Measurements from ENCODE around the gene FRMD8. TPM values are rescaled to one million over a fixed set of nuclear protein-coding genes. Genes with fewer than 3 reads are reported as not detected.

Gene FRMD8
- total RNA-seq, 3 donors from 2014 or later (not counting 1 experiment from before 2014, with no cell fraction given): 45.6 to 58.4 (median 57.7) TPM

DNA sequence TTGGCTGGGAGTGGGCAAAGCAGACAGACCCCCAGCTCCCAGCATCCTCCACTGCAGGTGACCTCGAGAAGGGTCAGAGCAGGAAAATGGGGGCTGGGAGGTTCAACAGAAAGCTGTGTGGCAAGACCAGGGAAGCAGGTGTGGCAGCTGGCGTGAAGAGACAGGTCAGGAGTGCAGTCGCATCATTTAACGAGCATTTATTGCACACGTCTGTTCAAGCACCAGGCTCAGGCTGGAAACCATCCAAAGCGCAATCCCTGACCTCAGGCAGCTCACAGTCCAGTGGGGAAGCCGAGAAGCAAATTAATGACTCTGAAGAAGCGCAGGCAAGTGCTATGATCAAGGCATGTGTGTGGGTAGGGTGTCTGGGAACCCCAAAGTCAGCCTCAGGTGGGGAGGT lies 11.4 kb upstream of the FRMD8 start:
- H3K27me3 Mint-ChIP-seq (ENCODE audit: low read depth in 2 of 2): no peaks in the 10 kb centered on the region
- peaks cover 0 to under 1% of the 10 kb centered on the region in 2 donors for H3K4me1 Mint-ChIP-seq
- Histone ChIP-seq H3K4me1 (ENCODE audit: control insufficient read depth, insufficient read depth, low read length) (peaks cover 16% of the 10 kb centered on the region), H3K4me3 (ENCODE audit: low read length) (no peak overlapping the region), H3K27ac (ENCODE audit: low read length) (no peak overlapping the region), H3K27me3 (ENCODE audit: control insufficient read depth, insufficient read depth, low read length) (no peaks in the 10 kb centered on the region), H3K9me3 (ENCODE audit: control insufficient read depth, insufficient read depth, low read length) (no peaks in the 10 kb centered on the region), H3K36me3 (ENCODE audit: control insufficient read depth, insufficient read depth, low read length) (peaks cover 2% of the 10 kb centered on the region)
- no peaks in the 10 kb centered on the region for H3K36me3 Mint-ChIP-seq
- no peak overlapping the region for H3K4me3 Mint-ChIP-seq
- DNase-seq (no peak), ATAC-seq (no peak)
- intact Hi-C loops (cut with micrococcal nuclease): no loop called here
- WGBS (ENCODE audit: insufficient coverage): 91% methylated on average over 8 of the region's 8 CpGs
- H3K9me3 Mint-ChIP-seq: no peaks in the 10 kb centered on the region
- TF ChIP-seq, protein P1, sequence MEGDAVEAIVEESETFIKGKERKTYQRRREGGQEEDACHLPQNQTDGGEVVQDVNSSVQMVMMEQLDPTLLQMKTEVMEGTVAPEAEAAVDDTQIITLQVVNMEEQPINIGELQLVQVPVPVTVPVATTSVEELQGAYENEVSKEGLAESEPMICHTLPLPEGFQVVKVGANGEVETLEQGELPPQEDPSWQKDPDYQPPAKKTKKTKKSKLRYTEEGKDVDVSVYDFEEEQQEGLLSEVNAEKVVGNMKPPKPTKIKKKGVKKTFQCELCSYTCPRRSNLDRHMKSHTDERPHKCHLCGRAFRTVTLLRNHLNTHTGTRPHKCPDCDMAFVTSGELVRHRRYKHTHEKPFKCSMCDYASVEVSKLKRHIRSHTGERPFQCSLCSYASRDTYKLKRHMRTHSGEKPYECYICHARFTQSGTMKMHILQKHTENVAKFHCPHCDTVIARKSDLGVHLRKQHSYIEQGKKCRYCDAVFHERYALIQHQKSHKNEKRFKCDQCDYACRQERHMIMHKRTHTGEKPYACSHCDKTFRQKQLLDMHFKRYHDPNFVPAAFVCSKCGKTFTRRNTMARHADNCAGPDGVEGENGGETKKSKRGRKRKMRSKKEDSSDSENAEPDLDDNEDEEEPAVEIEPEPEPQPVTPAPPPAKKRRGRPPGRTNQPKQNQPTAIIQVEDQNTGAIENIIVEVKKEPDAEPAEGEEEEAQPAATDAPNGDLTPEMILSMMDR (IDR thresholded peaks at IDR 0.05): no peak
- no peak overlapping the region for H3K27ac Mint-ChIP-seq

DNA sequence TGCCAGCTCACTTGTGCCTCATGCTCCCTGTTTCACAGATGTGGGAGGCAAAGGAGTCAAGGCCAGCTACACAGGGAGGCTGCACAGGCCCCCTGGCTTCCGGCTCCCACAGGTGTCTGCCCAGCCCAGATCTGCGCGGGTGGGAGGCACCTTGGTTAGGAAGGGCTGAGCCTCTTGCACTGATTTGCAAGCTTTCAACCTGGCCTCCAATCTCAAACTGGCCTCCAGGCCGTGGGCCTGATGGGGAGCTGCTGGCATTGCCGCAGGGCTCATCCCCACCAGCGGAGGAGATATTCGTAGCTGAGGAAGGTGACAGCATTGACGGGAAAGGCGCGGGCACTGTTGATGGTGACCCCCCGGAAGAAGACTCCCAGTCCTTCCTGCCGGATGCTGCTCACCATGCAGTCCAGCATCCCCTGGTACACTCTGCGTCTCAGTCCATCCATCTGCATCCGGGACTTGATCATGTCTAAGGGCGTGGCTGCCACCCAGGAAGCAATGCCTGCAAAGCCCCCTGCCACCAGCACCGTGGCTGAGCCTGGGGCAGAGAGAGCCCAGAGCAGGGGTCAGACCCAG lies 10.2 kb upstream of the FRMD8 start:
- Mint-ChIP-seq H3K27ac (no peak overlapping the region), H3K9me3 (no peaks in the 10 kb centered on the region), H3K36me3 (no peaks in the 10 kb centered on the region), H3K4me3 (no peak overlapping the region), H3K4me1 (peaks cover 0 to 8% of the 10 kb centered on the region in 2 donors), H3K27me3 (ENCODE audit: low read depth in 2 of 2) (no peaks in the 10 kb centered on the region)
- TF ChIP-seq, protein P1 (IDR thresholded peaks at IDR 0.05): no peak
- no peaks in the 10 kb centered on the region for H3K9me3 ChIP-seq (ENCODE audit: control insufficient read depth, insufficient read depth, low read length)
- no peak overlapping the region for H3K27ac ChIP-seq (ENCODE audit: low read length)
- 93% methylated on average over 16 of the region's 16 CpGs for WGBS (ENCODE audit: insufficient coverage)
- intact Hi-C loops (cut with micrococcal nuclease): no loop called here
- no peaks in the 10 kb centered on the region for H3K27me3 ChIP-seq (ENCODE audit: control insufficient read depth, insufficient read depth, low read length)
- DNase-seq (no peak), ATAC-seq (no peak)
- H3K36me3 ChIP-seq (ENCODE audit: control insufficient read depth, insufficient read depth, low read length): peaks cover 2% of the 10 kb centered on the region
- H3K4me1 ChIP-seq (ENCODE audit: control insufficient read depth, insufficient read depth, low read length): peaks cover 24% of the 10 kb centered on the region
- H3K4me3 ChIP-seq (ENCODE audit: low read length): no peak overlapping the region

DNA sequence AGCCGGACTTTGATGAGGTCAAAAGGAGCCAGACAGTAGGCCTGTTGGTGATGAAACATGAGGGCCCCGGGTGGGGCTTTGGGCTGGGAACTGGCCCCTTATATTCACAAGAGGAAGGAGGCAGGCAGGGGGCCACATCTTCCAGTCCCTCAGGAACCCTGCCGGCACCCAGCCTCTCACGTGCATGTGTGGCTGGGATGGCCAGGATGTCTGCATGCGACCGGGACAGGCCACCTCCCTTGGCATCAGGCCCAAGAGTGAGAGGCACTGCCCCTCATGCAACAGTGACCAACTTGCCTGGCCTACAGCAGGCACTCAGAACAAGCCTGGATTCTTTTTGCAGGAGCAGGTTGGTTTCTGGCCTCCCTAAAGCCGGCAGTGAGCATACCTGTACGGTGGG lies 9.4 kb upstream of the FRMD8 start:
- intact Hi-C loops (cut with micrococcal nuclease): no loop called here
- Mint-ChIP-seq H3K27me3 (ENCODE audit: low read depth in 2 of 2) (no peaks in the 10 kb centered on the region), H3K9me3 (no peaks in the 10 kb centered on the region), H3K4me1 (peaks cover 2 to 9% of the 10 kb centered on the region in 2 donors), H3K4me3 (no peak overlapping the region), H3K36me3 (no peaks in the 10 kb centered on the region), H3K27ac (no peak overlapping the region)
- Histone ChIP-seq H3K4me3 (ENCODE audit: low read length) (no peak overlapping the region), H3K4me1 (ENCODE audit: control insufficient read depth, insufficient read depth, low read length) (peaks cover 32% of the 10 kb centered on the region), H3K36me3 (ENCODE audit: control insufficient read depth, insufficient read depth, low read length) (peaks cover 2% of the 10 kb centered on the region), H3K9me3 (ENCODE audit: control insufficient read depth, insufficient read depth, low read length) (no peaks in the 10 kb centered on the region), H3K27me3 (ENCODE audit: control insufficient read depth, insufficient read depth, low read length) (no peaks in the 10 kb centered on the region), H3K27ac (ENCODE audit: low read length) (no peak overlapping the region)
- DNase-seq: no peak
- ATAC-seq: no peak
- WGBS (ENCODE audit: insufficient coverage): 93% methylated on average over 8 of the region's 8 CpGs
- TF ChIP-seq, protein P1 (IDR thresholded peaks at IDR 0.05): no peak

DNA sequence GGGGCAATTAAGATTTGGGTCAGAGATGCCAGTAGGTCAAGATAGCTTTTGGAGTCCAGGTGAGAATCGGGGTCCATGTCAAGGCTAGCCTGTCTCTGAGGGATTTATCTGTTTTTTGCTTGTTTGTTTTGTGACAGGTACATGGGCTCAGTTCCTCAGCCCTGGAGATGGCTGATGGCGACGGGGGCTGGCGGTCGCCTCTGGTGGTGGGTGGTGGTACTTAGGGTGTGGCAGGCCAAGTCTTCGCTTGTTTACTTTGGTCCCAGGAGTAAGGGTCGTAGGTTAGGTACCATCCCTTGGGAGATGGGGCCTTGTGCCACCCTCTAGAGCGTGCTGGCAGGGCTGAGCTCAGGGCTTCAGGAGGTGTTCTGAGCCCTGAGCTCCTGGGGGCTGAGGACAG lies 8.7 kb upstream of the FRMD8 start:
- H3K4me3 Mint-ChIP-seq: no peak overlapping the region

More for the DNA sequence above, 8.7 kb upstream of the FRMD8 start:
- Mint-ChIP-seq H3K4me1 (peaks cover 9 to 16% of the 10 kb centered on the region in 2 donors), H3K27ac (peak overlapping the region in 1 of 2 donors; percentile 52), H3K27me3 (ENCODE audit: low read depth in 2 of 2) (no peaks in the 10 kb centered on the region), H3K9me3 (no peaks in the 10 kb centered on the region), H3K36me3 (no peaks in the 10 kb centered on the region)
- peaks cover 2% of the 10 kb centered on the region for H3K36me3 ChIP-seq (ENCODE audit: control insufficient read depth, insufficient read depth, low read length)
- intact Hi-C loops (cut with micrococcal nuclease): no loop called here
- H3K27ac ChIP-seq (ENCODE audit: low read length): peak overlapping the region; percentile 21
- peaks cover 39% of the 10 kb centered on the region for H3K4me1 ChIP-seq (ENCODE audit: control insufficient read depth, insufficient read depth, low read length)
- TF ChIP-seq, protein P1 (IDR thresholded peaks at IDR 0.05): no peak
- H3K27me3 ChIP-seq (ENCODE audit: control insufficient read depth, insufficient read depth, low read length): no peaks in the 10 kb centered on the region
- H3K9me3 ChIP-seq (ENCODE audit: control insufficient read depth, insufficient read depth, low read length): no peaks in the 10 kb centered on the region
- no peak for ATAC-seq
- no peak overlapping the region for H3K4me3 ChIP-seq (ENCODE audit: low read length)
- DNase-seq: no peak
- 89% methylated on average over 8 of the region's 8 CpGs for WGBS (ENCODE audit: insufficient coverage)

Data from natural killer cell (primary cell).